NCI-H1694 treated with DMSO at 0.1 percent for 48 hours (cell line): ENCODE data around the gene IRGC.

ENCODE experiments used
- DNase-seq: peaks from one replicate; lab custom pipeline; 2025; lab: John Stamatoyannopoulos, UW

Gene IRGC

GRCh38 chr19:43724896-43725295 lies 9.0 kb downstream of the IRGC start:
- DNase-seq: no peak

DNA sequence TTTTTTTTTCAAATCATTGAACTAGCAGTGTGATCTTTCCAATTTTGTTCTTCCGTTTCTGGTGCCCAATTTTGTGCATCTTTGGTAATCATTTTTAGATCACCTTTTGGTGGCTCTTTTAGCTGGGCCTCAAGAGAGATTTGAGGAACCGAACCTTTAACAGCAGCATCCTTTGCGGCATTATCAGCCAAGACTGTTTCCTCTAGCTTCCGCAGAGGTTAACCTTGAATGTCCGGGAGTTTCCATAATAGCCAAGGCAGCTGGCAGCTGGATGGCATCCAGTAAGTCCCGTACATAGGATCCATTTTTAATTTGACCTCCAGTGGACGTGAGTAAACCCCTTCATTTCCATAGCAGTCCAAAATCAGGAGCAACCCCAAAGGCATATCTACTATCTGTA lies 9.6 kb downstream of the IRGC start:
- DNase-seq: no peak

DNA sequence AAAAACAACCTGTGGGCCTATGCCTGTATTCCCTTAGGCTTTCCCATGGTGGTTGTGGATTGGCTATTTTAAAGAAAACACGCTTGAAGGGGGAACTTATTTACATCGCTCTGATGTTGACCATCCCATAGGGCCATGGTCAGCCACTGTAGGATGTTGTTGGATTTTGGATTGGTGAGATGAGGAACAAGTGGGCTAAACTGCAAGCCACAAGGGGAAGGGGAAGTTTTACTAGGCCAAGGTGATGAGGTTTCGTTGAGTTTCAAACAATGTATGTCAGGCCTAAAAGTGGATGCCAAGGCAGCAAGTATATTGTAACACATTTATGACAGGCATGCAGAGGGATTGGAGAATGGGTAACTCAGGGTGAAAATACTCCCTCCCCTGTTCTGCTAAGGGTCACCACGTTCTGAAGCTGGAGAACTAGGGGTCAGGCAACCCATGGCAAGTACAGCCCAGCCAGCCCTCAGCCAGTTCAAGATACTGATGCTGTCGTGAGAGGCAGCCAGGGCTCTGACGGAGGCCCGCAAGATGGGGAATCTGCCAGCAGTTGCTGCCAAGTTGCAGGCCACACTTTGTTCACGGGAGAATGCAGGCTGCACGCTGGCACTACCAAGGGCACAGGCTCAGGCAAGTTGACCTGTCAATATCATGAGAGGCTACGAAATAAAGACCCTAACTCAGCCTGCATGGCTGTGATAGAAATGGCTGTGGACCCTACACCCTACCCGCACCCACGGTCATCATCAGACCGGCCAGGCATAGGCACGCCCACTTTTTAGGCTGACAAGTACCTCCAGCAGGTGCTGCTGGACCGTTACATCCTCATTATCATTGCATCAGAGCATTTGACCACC lies 11.1 kb downstream of the IRGC start:
- DNase-seq: no peak

- DNase-seq: no peak
Measured at GRCh38 chr19:43727593-43727853, 11.6 kb downstream of the IRGC start.

DNA sequence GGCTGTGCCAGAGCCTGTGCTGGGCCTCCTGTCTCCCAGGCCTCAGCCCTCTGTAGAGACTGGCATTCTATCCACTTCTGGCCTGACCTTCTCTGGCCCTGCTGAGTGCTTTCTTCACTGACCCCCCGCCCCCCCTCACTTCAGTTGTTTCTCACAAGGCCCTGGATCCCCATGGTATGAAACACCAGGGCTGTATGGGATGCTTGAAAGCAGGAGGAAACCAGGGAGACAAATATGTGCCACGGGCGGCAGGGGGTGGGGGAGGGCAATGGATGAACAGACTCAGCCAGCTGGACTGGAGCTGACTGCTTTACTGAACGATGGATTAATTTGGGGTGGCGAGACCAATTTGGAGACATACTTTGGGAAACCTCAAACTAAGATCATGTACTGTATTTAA lies 14.0 kb downstream of the IRGC start:
- no peak for DNase-seq

GRCh38 chr19:43731346-43731745 lies 15.5 kb downstream of the IRGC start:
- DNase-seq: no peak

DNA sequence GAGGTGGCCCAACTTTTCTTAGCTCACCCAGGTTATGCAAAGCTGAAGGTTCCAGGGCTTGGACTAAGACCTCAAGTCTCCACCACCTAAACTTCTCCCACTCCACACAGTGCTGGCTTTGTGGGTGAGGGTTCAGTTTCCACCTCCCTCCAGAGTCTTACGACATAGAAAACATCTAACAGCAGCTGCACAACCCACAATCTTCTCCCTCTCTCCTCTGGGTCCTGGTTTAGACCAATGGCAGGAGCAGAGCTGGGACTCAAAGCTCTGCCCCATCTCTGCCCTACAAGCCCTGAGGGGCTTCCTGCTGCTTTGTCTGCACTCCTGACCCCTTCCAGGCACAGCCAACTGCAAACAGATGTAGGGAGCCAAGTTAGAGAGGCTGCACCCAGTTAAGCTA lies 16.0 kb downstream of the IRGC start:
- DNase-seq: no peak

DNA sequence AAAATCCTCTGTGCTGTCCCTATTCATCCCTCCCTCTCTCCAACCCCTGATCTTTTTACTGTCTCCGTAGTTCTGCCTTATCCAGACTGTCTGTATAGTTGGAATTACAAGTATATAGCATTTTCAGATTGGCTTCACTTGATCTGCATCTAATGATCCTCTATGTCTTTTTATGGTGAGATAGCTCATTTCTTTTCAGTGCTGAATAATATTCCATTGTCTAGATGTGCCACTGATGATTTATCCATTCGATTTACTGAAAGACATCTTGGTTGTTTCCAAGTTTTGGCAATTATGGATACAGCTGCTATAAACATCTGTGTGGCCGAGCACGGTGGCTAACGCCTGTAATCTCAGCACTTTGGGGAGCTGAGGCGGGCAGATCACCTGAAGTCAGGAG lies 19.1 kb downstream of the IRGC start:
- no peak for DNase-seq

DNA sequence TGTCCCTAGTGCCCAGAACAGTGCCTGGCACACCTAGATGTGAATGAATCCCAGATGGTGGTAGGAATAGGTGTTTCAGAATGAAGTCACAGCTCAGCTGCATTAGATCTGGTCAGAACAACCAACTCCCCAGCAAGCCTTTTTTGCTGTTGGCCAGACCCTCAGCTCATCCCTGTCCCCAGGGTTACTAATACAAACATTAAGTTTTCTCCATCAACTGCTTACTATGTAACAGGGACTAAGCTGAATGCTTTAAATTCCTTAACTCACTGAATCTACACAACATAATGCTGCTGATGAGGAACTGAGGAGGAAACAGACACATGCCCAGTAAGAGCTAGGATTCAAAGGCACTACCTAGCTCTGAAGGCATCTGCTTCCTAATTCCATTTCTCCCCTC lies 20.1 kb downstream of the IRGC start:
- DNase-seq: no peak

DNA sequence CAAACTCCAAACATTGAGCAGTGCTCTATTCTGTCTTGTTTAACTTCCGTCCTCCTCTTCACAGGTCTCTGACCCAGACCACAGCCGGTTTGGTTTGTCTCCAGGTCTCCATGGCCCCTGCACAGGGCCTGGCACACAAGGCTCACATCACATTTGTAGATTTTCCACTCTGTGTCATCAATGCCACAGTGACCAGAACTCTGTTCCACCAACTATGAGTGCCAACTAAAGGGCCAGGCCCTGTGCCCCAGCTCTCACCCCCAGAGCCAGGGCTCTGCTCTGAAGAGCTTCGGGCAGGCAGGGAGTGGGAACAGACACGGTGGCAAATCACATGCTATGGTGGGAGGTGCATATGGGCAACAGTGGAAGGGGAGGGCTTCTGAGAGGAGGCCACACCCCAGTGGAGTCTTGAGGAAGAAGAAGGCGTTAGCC lies 22.9 kb downstream of the IRGC start:
- no peak for DNase-seq

GRCh38 chr19:43739439-43740235 lies 23.8 kb downstream of the IRGC start:
- DNase-seq: no peak

- no peak for DNase-seq
Measured at GRCh38 chr19:43741075-43741825, 25.4 kb downstream of the IRGC start.

DNA sequence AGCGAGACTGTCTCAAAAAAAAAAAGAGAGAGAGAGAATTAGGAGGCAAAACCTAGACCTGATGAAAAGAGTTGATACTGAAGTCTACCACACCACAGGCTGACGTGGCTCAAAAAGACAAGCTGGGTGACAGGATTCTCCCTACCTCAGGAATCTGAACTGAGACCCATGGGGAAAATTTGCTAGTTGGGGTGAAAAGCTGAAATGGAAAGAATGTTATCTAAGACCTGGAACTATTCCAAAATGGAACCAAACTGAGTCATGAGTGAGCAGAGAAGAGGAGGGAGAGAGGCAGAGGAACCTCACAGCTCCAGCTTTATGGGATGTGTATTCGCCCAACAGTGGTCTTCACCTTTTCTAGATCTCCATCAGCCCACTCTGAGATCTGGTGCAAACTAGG lies 27.2 kb downstream of the IRGC start:
- DNase-seq: no peak

- no peak for DNase-seq
Measured at GRCh38 chr19:43747557-43748204, 31.8 kb downstream of the IRGC start.

DNA sequence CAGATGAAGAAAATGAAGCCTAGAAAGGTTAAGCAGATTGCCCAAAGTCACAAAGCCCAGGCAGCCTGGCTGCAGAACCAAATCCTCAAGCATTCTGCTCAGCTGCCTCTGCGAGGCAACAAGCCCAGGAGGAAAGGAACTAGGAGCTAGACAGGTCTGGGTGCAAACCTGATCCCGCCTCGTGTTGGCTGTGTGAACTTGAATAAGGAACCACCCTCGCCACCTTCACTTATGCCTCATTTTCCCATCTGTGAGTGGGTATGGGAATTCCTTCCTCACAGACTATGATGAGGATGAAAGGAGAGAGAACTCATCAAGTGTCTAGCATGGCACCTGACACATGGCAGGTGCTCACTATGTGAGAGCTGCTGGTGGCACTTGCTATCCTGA lies 32.3 kb downstream of the IRGC start:
- DNase-seq: no peak

GRCh38 chr19:43748685-43749084 lies 32.8 kb downstream of the IRGC start:
- DNase-seq: no peak

DNA sequence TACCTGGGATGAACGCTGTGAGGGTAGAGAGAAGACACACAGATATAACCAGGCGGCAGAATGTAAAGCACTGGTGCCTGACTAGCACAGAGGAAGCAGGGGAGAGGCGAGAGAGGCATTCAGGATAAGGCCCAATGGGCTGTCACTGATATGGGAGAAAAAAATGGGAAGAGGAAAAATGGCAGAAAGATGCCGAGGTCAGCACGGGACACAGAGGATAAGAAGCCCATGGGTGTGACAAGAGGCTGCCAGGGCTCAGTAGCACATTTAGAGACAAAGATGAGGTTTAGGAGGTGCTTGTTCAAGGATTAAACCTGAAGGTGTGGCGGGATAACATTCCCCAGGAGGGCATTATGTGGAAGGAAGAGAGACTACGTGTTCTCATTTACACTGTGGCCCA lies 33.3 kb downstream of the IRGC start:
- no peak for DNase-seq

GRCh38 chr19:43749898-43750297 lies 34.0 kb downstream of the IRGC start:
- no peak for DNase-seq

DNA sequence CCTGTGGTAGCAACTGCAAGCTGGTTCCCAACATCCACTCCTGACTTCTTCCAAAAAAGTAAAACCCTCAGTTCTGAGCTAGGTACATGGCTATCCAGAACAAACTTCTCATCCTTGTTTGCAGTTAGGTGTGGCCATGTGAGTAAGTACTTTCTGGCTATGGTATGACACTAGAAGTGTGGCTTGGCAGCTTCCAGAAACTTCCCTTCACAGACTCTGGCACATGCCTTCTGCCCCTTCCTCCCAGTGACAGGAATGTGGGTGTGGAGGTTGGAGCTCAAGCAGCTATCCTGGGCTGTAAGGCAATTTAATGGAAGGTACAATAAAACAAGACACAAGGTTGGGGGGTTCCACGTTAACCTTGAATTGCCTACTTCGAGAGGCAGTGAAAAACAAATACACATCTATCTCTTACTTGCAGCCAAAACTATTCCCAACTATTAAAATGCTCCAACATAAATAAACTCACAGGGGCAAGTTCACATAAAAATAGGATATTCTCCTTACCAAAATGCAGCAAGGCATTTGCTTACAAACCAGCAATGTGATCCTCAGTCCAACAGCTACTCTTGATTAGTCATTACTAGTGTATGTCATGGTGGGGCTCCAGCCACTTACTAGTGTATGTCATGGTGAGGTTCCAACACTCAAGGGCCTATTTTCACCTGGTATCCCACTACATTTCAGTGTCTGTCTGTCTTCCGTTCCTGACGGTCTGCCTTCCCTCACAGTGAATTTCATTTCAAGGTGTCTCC lies 35.8 kb downstream of the IRGC start:
- no peak for DNase-seq

GRCh38 chr19:43752287-43752875 lies 36.5 kb downstream of the IRGC start:
- DNase-seq: no peak

DNA sequence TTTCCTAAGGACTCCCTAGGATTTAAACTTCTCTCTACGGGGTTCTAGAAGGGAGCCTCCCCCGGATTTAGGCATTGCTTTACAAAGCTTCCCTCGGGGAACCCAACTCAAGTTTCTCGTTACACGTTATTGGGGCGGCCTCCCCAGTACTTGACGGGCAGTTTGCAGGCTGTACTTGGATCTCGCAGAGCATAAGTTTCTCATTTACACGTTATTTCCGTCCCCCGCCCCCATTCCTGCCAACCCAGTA lies 38.3 kb downstream of the IRGC start:
- no peak for DNase-seq
